Rectal smooth muscle tissue (tissue), 1 donor: Measurements from ENCODE around the gene CFAP97D2.
"Not testable (repeated sequence)": the region's sequence is repeated elsewhere in the genome, so short reads cannot be mapped to it uniquely, and the experiment has no call there.

Experiments used
- H3K27ac ChIP-seq: one replicate; pipeline ENCODE4 v1.7.0; 2013; ENCODE audit warnings: low read depth, low read length, inconsistent platforms
- H3K27me3 ChIP-seq: one replicate; pipeline ENCODE4 v1.7.0; 2013; ENCODE audit warnings: low read length; ENCODE audit not compliant: control insufficient read depth, insufficient read depth
- H3K36me3 ChIP-seq: one replicate; pipeline ENCODE4 v1.7.0; 2013; ENCODE audit warnings: low read length; ENCODE audit not compliant: control insufficient read depth, insufficient read depth
- H3K4me1 ChIP-seq: one replicate; pipeline ENCODE4 v1.7.0; 2013; ENCODE audit warnings: low read length; ENCODE audit not compliant: control insufficient read depth, insufficient read depth
- H3K4me3 ChIP-seq: one replicate; pipeline ENCODE4 v1.7.0; 2013; ENCODE audit warnings: low read length
- H3K9ac ChIP-seq: one replicate; pipeline ENCODE4 v1.7.0; 2013; ENCODE audit warnings: low read length

The CFAP97D2 gene

GRCh38 chr13:114261328-114261965 is 82.4 kb downstream of the CFAP97D2 start:
- no peak overlapping the region for H3K27ac ChIP-seq
- no peaks in the 10 kb centered on the region for H3K4me1 ChIP-seq
- H3K4me3 ChIP-seq: no peak overlapping the region
- H3K27me3 ChIP-seq: no peaks in the 10 kb centered on the region
- peaks cover 49% of the 10 kb centered on the region for H3K36me3 ChIP-seq
- H3K9ac ChIP-seq: no peak overlapping the region

- Histone ChIP-seq H3K9ac (no peak overlapping the region), H3K4me3 (no peak overlapping the region), H3K36me3 (peaks cover 53% of the 10 kb centered on the region), H3K27me3 (no peaks in the 10 kb centered on the region), H3K27ac (no peak overlapping the region), H3K4me1 (no peaks in the 10 kb centered on the region)
Observed at GRCh38 chr13:114263578-114263977, 84.5 kb downstream of the CFAP97D2 start.

- peaks cover 56% of the 10 kb centered on the region for H3K36me3 ChIP-seq
- not testable (repeated sequence) for H3K9ac ChIP-seq, H3K4me3 ChIP-seq, H3K27me3 ChIP-seq, H3K27ac ChIP-seq, H3K4me1 ChIP-seq
Observed at GRCh38 chr13:114264313-114264712, 85.3 kb downstream of the CFAP97D2 start.

- Histone ChIP-seq H3K36me3 (peaks cover 51% of the 10 kb centered on the region), H3K27ac (no peak overlapping the region), H3K4me1 (no peaks in the 10 kb centered on the region), H3K9ac (no peak overlapping the region), H3K27me3 (no peaks in the 10 kb centered on the region), H3K4me3 (no peak overlapping the region)
Observed at GRCh38 chr13:114264886-114265611, 86.0 kb downstream of the CFAP97D2 start.

GRCh38 chr13:114266241-114266640 is 87.2 kb downstream of the CFAP97D2 start:
- H3K9ac ChIP-seq: no peak overlapping the region
- peaks cover 42% of the 10 kb centered on the region for H3K36me3 ChIP-seq
- H3K27me3 ChIP-seq: no peaks in the 10 kb centered on the region
- no peaks in the 10 kb centered on the region for H3K4me1 ChIP-seq
- no peak overlapping the region for H3K27ac ChIP-seq
- no peak overlapping the region for H3K4me3 ChIP-seq

GRCh38 chr13:114268344-114269280 is 89.6 kb downstream of the CFAP97D2 start:
- no peak overlapping the region for H3K9ac ChIP-seq
- H3K4me1 ChIP-seq: no peaks in the 10 kb centered on the region
- peaks cover 38% of the 10 kb centered on the region for H3K36me3 ChIP-seq
- no peak overlapping the region for H3K27ac ChIP-seq
- H3K27me3 ChIP-seq: no peaks in the 10 kb centered on the region
- no peak overlapping the region for H3K4me3 ChIP-seq

- Histone ChIP-seq H3K36me3 (peaks cover 36% of the 10 kb centered on the region), H3K4me3 (no peak overlapping the region), H3K9ac (no peak overlapping the region), H3K4me1 (no peaks in the 10 kb centered on the region), H3K27me3 (no peaks in the 10 kb centered on the region), H3K27ac (no peak overlapping the region)
Observed at GRCh38 chr13:114269281-114269770, 90.3 kb downstream of the CFAP97D2 start.
